Right ventricle myocardium inferior (tissue), 1 donor: Measurements from ENCODE around the gene CAMSAP3. TPM values are rescaled to one million over a fixed set of nuclear protein-coding genes. Genes with fewer than 3 reads are reported as not detected.

Experiments used
- ATAC-seq: fragments of 200-7000 bp; cut with Tn5 transposase; one replicate; pipeline ENCODE4 v1.9.1; 2020; ENCODE audit warnings: mild to moderate bottlenecking, moderate library complexity
- DNase-seq: peaks from one replicate; pipeline ENCODE4 v3.0.0; 2021; ENCODE audit errors: missing footprints
- intact Hi-C: fragments of 100-400 bp; cut with DNase I; formaldehyde crosslinking; loops from one replicate; pipeline ENCODE4 v1.11.0; 2022
- long read RNA-seq: library from polyadenylated mRNA; unstranded; transcript quantifications from one replicate; pipeline ENCODE4 v2.0.0, GENCODE V29; 2021
- total RNA-seq: library from RNA; stranded (reverse); fragmentation: NEBNext Ultra II Directional; extraction: Animal tissue kit (Norgen Biotek cat#: 25700); gene quantifications from one replicate; pipeline ENCODE4 v1.2.1, GENCODE V29; 2021
- donor health status: DM: no; HTN: yes; CAD: no; lungs with severe emphysema.

The CAMSAP3 gene
- 1.9 TPM for total RNA-seq
- long read RNA-seq, partial matches to known transcripts: 2 of 3 reads
- long read RNA-seq, other reads (novel, unspliced or antisense): 1 of 3 reads

- intact Hi-C loops: no loop called here
- DNase-seq (no peak), ATAC-seq (no peak)
Measured at GRCh38 chr19:7595466-7596133, at the start of gene CAMSAP3. Gene CAMSAP3 (plus strand): TSS chr19:7595863. CDS start chr19:7596003, 140 bp downstream.

GRCh38 chr19:7545904-7546303 is 49.8 kb upstream of the CAMSAP3 start:
- DNase-seq (no peak), ATAC-seq (no peak)
- intact Hi-C loops: no loop called here

- ATAC-seq: no peak
- intact Hi-C loops: no loop called here
- no peak for DNase-seq
Measured at GRCh38 chr19:7547159-7547558, 48.5 kb upstream of the CAMSAP3 start.

- intact Hi-C loops: no loop called here
- DNase-seq: no peak
- ATAC-seq: no peak
Measured at GRCh38 chr19:7549429-7550148, 46.1 kb upstream of the CAMSAP3 start.

- DNase-seq: no peak
- intact Hi-C loops: no loop called here
- peak; percentile 4 for ATAC-seq
Measured at GRCh38 chr19:7550169-7550770, 45.4 kb upstream of the CAMSAP3 start.

- intact Hi-C loops: no loop called here
- peak; percentile 91 for ATAC-seq
Measured at GRCh38 chr19:7550987-7551761, 44.5 kb upstream of the CAMSAP3 start.

GRCh38 chr19:7552781-7553180 is 42.9 kb upstream of the CAMSAP3 start:
- ATAC-seq: no peak
- intact Hi-C loops: no loop called here
- no peak for DNase-seq

More at GRCh38 chr19:7550987-7551761, 44.5 kb upstream of the CAMSAP3 start:
- no peak for DNase-seq

- intact Hi-C loops: no loop called here
- no peak for DNase-seq
- ATAC-seq: no peak
Measured at GRCh38 chr19:7554565-7554964, 41.1 kb upstream of the CAMSAP3 start.

GRCh38 chr19:7554990-7555864 is 40.4 kb upstream of the CAMSAP3 start:
- intact Hi-C loops: no loop called here

GRCh38 chr19:7556696-7557315 is 38.9 kb upstream of the CAMSAP3 start:
- ATAC-seq (no peak), DNase-seq (no peak)
- intact Hi-C loops: no loop called here

More at GRCh38 chr19:7554990-7555864, 40.4 kb upstream of the CAMSAP3 start:
- DNase-seq (no peak), ATAC-seq (no peak)

- ATAC-seq: no peak
- intact Hi-C loops: no loop called here
Measured at GRCh38 chr19:7558667-7559066, 37.0 kb upstream of the CAMSAP3 start.

GRCh38 chr19:7559102-7559501 is 36.6 kb upstream of the CAMSAP3 start:
- ATAC-seq (no peak), DNase-seq (no peak)
- intact Hi-C loops: no loop called here

More at GRCh38 chr19:7558667-7559066, 37.0 kb upstream of the CAMSAP3 start:
- DNase-seq: no peak

- intact Hi-C loops: no loop called here
- DNase-seq: no peak
- ATAC-seq: no peak
Measured at GRCh38 chr19:7560255-7560654, 35.4 kb upstream of the CAMSAP3 start.

GRCh38 chr19:7561325-7561724 is 34.3 kb upstream of the CAMSAP3 start:
- ATAC-seq (no peak), DNase-seq (no peak)
- intact Hi-C loops: no loop called here

- DNase-seq (no peak), ATAC-seq (no peak)
- intact Hi-C loops: no loop called here
Measured at GRCh38 chr19:7562646-7563393, 32.8 kb upstream of the CAMSAP3 start.

GRCh38 chr19:7564866-7565265 is 30.8 kb upstream of the CAMSAP3 start:
- ATAC-seq (no peak), DNase-seq (no peak)
- intact Hi-C loops: no loop called here

GRCh38 chr19:7565332-7565731 is 30.3 kb upstream of the CAMSAP3 start:
- DNase-seq (no peak), ATAC-seq (no peak)
- intact Hi-C loops: no loop called here
